Hepatocyte (in vitro differentiated cells): ENCODE data around the gene HLA-DPB1.

Source experiments
- CTCF ChIP-seq: fragments of 200-600 bp; sonication (generic); IDR thresholded peaks from 2 replicates; pipeline ENCODE4 v1.5.1; 2016; ENCODE audit warnings: antibody characterized with exemption, mild to moderate bottlenecking; ENCODE audit not compliant: poor library complexity
- EZH2 ChIP-seq: fragments of 200-600 bp; sonication (generic); IDR thresholded peaks from 2 replicates; pipeline ENCODE4 v1.6.1; 2016; ENCODE audit warnings: antibody characterized with exemption, mild to moderate bottlenecking, borderline replicate concordance
- EZH2phosphoT487 ChIP-seq: fragments of 200-600 bp; sonication (generic); IDR thresholded peaks from one replicate; pipeline ENCODE4 v1.6.1; 2018; ENCODE audit warnings: antibody characterized with exemption, mild to moderate bottlenecking, low read depth, moderate library complexity; ENCODE audit not compliant: unreplicated experiment, severe bottlenecking

GRCh38 chr6:33124525-33124901 is 48.7 kb downstream of the HLA-DPB1 start:
- no peak for TF ChIP-seq CTCF
- TF ChIP-seq EZH2phosphoT487: no peak
- TF ChIP-seq EZH2: no peak
